HG02852 (cell line): ENCODE data around the gene ARID1B.

Experiments
- ATAC-seq: cut with Tn5 transposase; IDR thresholded peaks from one replicate; pipeline ENCODE4 v1.9.1; 2021; ENCODE audit warnings: mild to moderate bottlenecking, moderate library complexity; ENCODE audit not compliant: unreplicated experiment

The ARID1B gene

GRCh38 chr6:156875062-156875461 lies 97.9 kb downstream of the ARID1B start:
- peak; percentile 59 for ATAC-seq

DNA sequence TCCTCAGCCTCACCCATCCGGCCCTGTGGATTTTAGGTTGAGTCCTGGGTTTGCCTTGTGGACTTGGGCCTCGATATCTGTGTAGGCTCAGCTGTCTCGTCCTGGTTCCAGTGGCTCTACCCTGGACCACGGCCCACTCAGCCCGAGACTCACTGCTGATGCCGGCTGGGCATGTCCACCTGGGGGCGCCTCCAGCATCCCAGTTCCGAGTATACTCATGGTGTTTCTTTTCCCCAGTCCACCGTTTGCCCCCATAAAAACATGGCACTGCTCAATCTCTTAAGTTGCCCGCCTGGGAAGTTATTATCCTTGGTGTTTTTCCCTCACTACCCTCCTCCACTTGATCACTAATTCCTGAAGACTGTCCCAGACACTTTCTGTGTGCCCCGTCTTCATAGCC lies 99.1 kb downstream of the ARID1B start:
- ATAC-seq = no peak

DNA sequence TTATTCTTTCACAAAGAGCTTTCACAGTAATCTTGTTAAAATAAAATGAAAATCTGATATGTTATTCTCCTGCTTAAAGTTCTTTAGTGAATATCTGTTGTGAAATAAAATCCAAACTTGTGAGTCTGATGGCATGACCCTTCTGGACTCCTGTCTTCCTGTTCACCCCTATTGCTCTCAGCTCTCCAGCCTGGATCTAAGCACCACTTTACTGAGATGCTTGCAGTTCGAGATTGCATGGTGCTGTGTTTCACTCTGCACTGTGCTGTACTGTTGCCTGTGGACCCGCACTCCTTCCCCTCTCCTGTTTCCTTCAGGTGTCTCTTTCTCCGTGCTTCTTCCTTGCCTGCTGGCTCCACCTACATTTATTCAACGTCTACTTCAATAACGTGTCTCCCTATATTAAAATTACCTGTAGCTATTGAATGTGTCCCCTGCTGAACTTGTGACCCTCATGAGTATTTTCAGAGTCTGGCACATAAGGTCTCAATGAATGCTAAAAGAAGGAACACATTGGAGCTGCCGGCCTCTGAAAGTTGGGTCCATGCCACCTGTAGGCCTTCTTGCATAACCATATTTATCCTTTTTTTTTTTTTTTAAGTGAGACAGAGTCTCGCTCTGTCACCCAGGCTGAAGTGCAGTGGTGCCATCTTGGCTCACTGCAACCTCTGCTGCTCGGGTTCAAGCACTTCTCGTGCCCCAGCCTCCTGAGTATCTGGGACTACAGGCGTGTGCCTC lies 100.1 kb downstream of the ARID1B start:
- no peak for ATAC-seq

- ATAC-seq = no peak
These were observed 101.5 kb downstream of the ARID1B start for GRCh38 chr6:156878681-156879080.

DNA sequence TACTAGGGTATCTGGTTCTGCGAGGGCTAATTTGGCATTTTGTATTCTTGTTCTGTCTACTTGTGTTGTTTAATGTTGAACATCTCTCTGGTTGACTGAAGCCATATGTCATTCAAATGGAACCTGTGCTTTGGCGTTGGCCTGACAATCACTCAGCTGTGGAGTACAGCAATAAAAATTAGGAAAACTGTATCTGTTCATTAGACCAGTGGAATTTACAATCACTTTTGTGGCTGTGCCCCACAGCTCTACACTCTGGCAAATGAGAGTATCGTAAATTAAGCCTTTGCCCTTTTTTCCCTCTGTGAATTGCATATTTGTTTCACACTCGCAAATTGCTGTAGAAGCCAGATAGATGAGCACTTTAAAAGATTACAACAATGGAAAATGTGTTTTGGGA lies 102.0 kb downstream of the ARID1B start:
- ATAC-seq = no peak

GRCh38 chr6:156879591-156879990 lies 102.4 kb downstream of the ARID1B start:
- no peak for ATAC-seq

DNA sequence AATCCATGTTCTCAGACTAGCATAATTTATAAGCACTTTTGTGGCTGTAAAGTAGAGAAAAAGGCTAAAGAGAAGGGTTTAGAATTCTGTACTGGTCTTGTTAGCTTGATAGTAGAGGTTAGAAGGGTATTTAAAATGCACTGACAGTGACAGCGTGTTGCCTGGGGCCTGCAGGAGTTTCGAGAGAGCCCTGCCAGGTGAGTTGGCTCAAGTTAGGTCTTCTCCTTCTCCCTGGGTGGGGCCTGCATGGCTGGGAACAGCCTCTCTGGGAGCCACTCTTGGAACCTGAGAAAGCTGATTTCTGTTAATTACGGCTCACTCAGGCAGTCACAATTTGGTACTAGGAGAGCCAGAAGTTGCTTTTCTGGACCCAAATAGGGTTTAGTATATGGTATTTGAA lies 103.7 kb downstream of the ARID1B start:
- no peak for ATAC-seq

GRCh38 chr6:156881687-156882629 lies 104.8 kb downstream of the ARID1B start:
- no peak for ATAC-seq

DNA sequence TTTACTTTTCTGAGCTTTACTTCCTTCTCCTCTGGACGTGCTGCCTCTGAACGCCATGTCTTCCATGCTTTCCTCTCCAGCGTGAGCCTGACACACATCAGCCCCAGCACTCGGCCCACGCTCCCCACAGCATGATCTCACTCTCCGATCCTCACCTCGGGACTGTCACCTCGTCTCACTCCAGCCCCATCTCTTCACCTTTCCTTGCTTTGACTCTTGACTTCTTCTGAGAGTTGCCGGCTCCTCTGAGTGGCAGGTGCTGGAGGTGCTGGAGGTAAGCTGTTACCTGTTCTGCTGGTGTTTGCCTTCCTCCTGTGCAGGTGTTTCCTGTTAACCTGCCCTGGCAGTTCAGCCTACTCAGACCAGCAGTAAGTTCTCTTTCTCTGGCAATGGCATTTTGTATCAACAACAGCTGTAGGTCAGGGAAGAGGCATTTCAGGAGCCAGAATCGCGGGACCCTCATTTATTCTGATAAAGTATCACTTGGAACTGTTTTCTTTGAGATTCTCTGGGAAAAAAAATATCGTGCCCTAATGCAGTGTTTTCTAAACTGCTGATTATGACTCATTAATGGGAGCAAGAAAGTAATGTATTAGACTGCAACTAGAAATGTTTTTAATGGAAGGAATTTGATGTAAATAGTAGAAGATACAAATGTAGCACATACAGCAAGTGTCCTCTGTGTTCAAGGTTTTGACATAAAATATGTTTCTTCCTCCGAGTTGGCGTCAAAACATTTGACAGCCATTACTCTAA lies 106.5 kb downstream of the ARID1B start:
- peak; percentile 37 for ATAC-seq

DNA sequence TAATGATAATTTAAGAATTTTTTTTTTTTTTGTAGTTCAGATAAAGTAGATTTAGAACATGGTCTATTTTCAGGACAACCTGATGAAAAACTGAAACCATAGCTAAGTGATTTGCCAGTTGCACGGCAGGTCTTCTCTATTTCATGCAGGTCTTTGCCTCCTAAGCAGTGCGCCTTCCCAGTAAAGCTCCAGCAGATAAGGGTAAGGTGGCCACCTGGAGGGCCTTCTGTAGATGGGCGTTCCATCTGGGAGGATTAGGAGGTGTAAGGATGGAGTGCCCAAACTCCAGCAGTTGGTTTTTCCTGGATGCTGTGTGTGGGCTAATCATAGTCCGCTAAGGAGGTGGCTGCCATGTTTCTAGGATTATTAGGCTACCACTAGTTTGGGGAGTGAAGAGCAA lies 107.1 kb downstream of the ARID1B start:
- no peak for ATAC-seq

DNA sequence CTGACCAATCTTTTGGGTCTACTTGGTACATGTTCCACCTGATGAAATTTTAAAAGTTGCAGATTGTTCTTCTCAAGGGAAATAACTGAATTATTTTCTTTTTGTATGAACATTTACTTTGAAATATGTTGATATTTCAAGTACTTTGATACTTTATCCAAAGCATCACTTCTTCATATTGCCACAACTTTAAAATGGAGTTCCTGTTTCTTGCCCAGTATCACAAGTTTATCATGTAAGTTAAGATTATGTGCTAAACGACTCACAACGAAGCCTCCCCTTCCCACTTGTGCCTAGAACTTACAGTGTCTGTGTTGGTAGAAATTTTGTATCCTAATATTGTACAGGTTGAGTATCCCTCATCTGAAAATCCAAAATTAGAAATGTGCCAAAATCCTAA lies 108.4 kb downstream of the ARID1B start:
- ATAC-seq = no peak

DNA sequence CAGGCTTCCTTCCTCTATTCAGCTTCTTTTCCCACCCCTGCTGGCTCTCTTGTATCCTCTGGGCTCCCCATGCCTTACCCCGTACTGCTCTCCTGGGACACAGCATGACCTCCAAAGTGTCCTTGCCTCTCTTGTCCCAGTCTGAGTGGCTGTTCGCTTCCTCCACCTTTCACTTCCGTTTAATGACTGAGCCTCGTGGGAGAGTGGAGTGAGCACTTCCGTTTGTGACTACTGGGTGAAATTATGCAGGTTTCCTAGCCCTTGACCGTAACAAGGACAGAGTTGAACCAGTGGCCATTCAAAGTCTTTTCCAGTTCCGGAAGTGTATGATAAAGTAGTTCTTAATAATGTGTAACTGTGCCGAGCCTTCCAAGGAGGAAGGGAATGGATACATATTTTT lies 109.2 kb downstream of the ARID1B start:
- ATAC-seq = peak; percentile 77

DNA sequence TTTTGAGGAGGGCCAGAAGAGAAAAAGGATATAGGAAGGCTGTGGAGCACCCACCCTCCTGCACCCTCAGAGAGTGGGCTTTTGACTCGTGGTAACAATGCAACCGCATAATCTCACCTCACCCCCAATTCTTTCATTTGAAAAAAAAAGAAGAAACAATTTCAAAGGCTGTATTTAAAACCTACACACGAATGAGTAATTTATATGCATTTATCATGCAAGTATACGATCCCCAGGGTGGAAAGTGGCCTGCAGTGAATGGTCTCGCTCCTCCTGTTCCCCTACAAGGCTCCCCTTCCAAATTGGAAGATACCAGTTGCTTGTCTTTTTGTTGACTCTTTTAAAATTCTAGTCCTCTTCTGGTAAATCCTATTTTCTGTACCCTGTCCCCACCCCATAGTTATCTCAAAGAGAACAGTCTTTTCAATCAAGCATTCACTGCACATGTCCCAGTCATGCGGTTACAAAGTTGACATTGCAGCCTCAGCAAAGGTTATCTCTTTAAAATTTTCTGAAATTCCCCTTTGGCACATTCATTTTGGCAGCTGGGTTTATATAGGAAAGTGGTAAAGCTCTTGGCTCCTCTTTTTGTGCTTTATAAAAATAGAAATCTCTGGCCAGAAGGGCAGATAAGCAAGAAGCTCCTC lies 110.6 kb downstream of the ARID1B start:
- ATAC-seq = no peak

- no peak for ATAC-seq
These were observed 112.3 kb downstream of the ARID1B start for GRCh38 chr6:156889469-156889868.

- ATAC-seq = no peak
These were observed 112.8 kb downstream of the ARID1B start for GRCh38 chr6:156889986-156890385.

- ATAC-seq = no peak
These were observed 113.6 kb downstream of the ARID1B start for GRCh38 chr6:156890627-156891314.

- ATAC-seq = no peak
These were observed 120.8 kb downstream of the ARID1B start for GRCh38 chr6:156897907-156898531.

DNA sequence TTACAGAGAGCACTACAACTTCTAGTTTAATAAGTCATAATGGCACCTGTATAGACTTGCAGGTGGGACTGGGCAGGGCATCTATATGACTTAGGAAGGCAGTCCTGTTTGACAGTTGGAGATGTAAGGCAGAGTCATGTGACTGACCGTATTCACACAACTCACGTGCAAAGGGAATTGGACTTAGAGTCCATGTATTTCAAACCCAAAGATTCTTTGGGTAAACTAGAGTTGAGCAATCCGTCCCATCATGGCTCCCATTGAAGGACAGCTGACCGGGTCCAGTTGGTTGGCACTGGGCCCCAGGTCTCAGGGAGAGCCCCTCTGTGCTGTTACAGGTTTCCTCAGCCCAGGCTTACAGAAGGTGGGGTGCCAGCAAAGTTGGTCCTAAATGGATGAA lies 121.9 kb downstream of the ARID1B start:
- no peak for ATAC-seq

DNA sequence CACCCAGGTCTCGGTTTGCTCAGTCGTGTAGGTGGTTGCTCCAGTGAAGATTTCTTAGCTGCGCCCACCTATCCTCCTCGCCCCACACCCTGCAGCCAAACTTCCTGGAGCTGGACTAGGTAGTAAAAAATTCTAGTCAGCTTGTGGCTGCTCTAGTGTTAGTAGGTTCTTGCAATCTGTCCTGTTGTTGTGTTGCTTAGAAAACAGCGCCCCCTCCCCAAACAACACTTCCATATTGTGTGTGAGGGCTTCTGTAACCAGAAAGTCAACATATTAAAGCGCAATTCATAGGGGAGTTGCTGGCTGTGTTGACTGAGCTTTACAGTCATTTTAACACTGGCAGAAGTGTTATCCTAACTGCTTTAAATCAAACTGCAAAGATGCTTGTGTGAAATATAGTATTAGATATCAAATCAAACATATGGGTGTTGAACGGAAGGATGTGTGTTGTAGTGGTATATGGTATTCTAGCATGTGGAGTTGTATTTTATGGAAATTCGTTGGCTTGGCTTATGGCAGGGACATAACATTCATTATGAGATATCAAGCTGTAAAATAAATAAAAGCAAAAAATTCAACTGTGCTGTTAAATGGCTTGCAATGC lies 122.5 kb downstream of the ARID1B start:
- no peak for ATAC-seq
